ENCODE results near the gene AZIN2. TPM values are rescaled to one million over a fixed set of nuclear protein-coding genes. Genes with fewer than 3 reads are reported as not detected.

The AZIN2 gene
- total and polyA plus RNA-seq, 4 donors: 0.68 to 2.6 (median 0.74) TPM

DNA sequence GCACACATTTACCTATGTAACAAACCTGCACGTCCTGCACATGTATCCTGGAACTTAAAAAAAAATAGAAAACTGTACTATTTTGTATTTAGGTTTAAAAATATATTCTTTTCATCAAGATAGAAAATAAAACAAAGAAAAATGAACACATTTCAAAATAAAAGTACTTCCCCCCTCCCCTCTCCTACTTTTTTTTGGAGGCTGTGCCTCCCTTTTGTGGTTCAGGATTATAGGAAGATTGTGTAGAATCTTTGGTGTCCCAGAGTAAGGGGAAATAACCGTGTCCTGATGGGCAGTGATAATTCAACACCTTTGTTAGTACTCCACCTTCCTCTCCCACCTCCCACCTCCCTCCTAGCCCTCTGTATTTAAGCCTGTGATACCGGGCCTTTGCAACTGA is 60.8 kb downstream of the AZIN2 start:
- DNase-seq (ENCODE audit: low spot score): no peak
- 81% methylated on average over 3 of the region's 3 CpGs for WGBS
- H3K27ac ChIP-seq (ENCODE audit: low read depth in 1 of 2, low read length in 2 of 2): no peak overlapping the region

GRCh38 chr1:33142483-33143064 is 61.6 kb downstream of the AZIN2 start:
- Histone ChIP-seq H3K9ac (ENCODE audit: low read depth in 1 of 2, low read length in 2 of 2) (no peak overlapping the region), H3K36me3 (ENCODE audit: control insufficient read depth in 4 of 4, insufficient read depth in 3 of 4, low read depth in 1 of 4, low read length in 3 of 4) (no peaks in the 10 kb centered on the region), H3K4me1 (ENCODE audit: control insufficient read depth in 4 of 4, insufficient read depth in 4 of 4, low read length in 3 of 4) (no peaks in the 10 kb centered on the region), H3K4me3 (ENCODE audit: low read depth in 1 of 3, low read length in 3 of 3) (no peak overlapping the region), H3K27ac (ENCODE audit: low read depth in 1 of 2, low read length in 2 of 2) (no peak overlapping the region), H3K9me3 (ENCODE audit: control insufficient read depth in 4 of 4, low read length in 3 of 4) (no peaks in the 10 kb centered on the region), H3K27me3 (ENCODE audit: control insufficient read depth in 4 of 4, insufficient read depth in 4 of 4, low read length in 3 of 4) (no peaks in the 10 kb centered on the region)
- DNase-seq (ENCODE audit: low spot score): no peak
- no peak for TF ChIP-seq NR2F2 (IDR thresholded peaks at IDR 0.05)
- TF ChIP-seq FOXA2 (IDR thresholded peaks at IDR 0.05): no peak
- TF ChIP-seq RXRA (IDR thresholded peaks at IDR 0.05): no peak
- TF ChIP-seq MAX (IDR thresholded peaks at IDR 0.05): no peak
- TF ChIP-seq HNF4A (conservative IDR thresholded peaks at IDR 0.05): no peak
- TF ChIP-seq, protein P1, sequence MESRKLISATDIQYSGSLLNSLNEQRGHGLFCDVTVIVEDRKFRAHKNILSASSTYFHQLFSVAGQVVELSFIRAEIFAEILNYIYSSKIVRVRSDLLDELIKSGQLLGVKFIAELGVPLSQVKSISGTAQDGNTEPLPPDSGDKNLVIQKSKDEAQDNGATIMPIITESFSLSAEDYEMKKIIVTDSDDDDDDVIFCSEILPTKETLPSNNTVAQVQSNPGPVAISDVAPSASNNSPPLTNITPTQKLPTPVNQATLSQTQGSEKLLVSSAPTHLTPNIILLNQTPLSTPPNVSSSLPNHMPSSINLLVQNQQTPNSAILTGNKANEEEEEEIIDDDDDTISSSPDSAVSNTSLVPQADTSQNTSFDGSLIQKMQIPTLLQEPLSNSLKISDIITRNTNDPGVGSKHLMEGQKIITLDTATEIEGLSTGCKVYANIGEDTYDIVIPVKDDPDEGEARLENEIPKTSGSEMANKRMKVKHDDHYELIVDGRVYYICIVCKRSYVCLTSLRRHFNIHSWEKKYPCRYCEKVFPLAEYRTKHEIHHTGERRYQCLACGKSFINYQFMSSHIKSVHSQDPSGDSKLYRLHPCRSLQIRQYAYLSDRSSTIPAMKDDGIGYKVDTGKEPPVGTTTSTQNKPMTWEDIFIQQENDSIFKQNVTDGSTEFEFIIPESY (IDR thresholded peaks at IDR 0.05): no peak
- no peak for TF ChIP-seq RAD21 (IDR thresholded peaks at IDR 0.05)
- no peak for TF ChIP-seq TAF1 (conservative IDR thresholded peaks at IDR 0.05)
- TF ChIP-seq CTCF (IDR thresholded peaks at IDR 0.05; ENCODE audit: low read depth, low read length, missing input control): no peak
- TF ChIP-seq HNF4G (IDR thresholded peaks at IDR 0.05): no peak
- 77% methylated on average over 7 of the region's 7 CpGs for WGBS

More for the DNA sequence above, 60.8 kb downstream of the AZIN2 start:
- no peaks in the 10 kb centered on the region for H3K9me3 ChIP-seq (ENCODE audit: control insufficient read depth in 4 of 4, low read length in 3 of 4)
- H3K4me1 ChIP-seq (ENCODE audit: control insufficient read depth in 4 of 4, insufficient read depth in 4 of 4, low read length in 3 of 4): no peaks in the 10 kb centered on the region
- H3K36me3 ChIP-seq (ENCODE audit: control insufficient read depth in 4 of 4, insufficient read depth in 3 of 4, low read depth in 1 of 4, low read length in 3 of 4): no peaks in the 10 kb centered on the region
- H3K27me3 ChIP-seq (ENCODE audit: control insufficient read depth in 4 of 4, insufficient read depth in 4 of 4, low read length in 3 of 4): no peaks in the 10 kb centered on the region
- H3K4me3 ChIP-seq (ENCODE audit: low read depth in 1 of 3, low read length in 3 of 3): no peak overlapping the region
- TF ChIP-seq RXRA (IDR thresholded peaks at IDR 0.05) (no peak), REST (IDR thresholded peaks at IDR 0.05) (no peak), SP1 (IDR thresholded peaks at IDR 0.05) (no peak), FOXA1 (IDR thresholded peaks at IDR 0.05) (no peak), HNF4A (conservative IDR thresholded peaks at IDR 0.05) (no peak), TAF1 (conservative IDR thresholded peaks at IDR 0.05) (no peak), RAD21 (IDR thresholded peaks at IDR 0.05) (no peak), MAX (IDR thresholded peaks at IDR 0.05) (no peak), NR2F2 (IDR thresholded peaks at IDR 0.05) (no peak), GABPA (IDR thresholded peaks at IDR 0.05 in 1 of 2, conservative IDR thresholded peaks at IDR 0.05 in 1 of 2) (no peak), YY1 (IDR thresholded peaks at IDR 0.05) (no peak), FOXA2 (IDR thresholded peaks at IDR 0.05) (no peak), HNF4G (IDR thresholded peaks at IDR 0.05) (no peak), JUND (IDR thresholded peaks at IDR 0.05) (no peak), EGR1 (IDR thresholded peaks at IDR 0.05; ENCODE audit: low read depth in 2 of 2) (no peak)
- TF ChIP-seq, protein P1 (IDR thresholded peaks at IDR 0.05): no peak
- no peak overlapping the region for H3K9ac ChIP-seq (ENCODE audit: low read depth in 1 of 2, low read length in 2 of 2)

Measured in liver (tissue), 9 donors.